ENCODE results near the gene TMEM232.

The TMEM232 gene

GRCh38 chr5:110409571-110409970 is 316.9 kb downstream of the TMEM232 start:
- H3K27ac Mint-ChIP-seq = no peak overlapping the region
- H3K4me1 Mint-ChIP-seq = no peaks in the 10 kb centered on the region
- no peaks in the 10 kb centered on the region for H3K9me3 Mint-ChIP-seq
- no peaks in the 10 kb centered on the region for H3K36me3 Mint-ChIP-seq (ENCODE audit: low read depth)
- TF ChIP-seq CTCF (IDR thresholded peaks at IDR 0.05) = no peak
- no peak for DNase-seq
- no peak overlapping the region for H3K4me3 Mint-ChIP-seq
- H3K27me3 Mint-ChIP-seq (ENCODE audit: low read depth, poor library complexity) = peaks cover 3% of the 10 kb centered on the region

- Mint-ChIP-seq H3K4me3 (no peak overlapping the region), H3K4me1 (peaks cover 5% of the 10 kb centered on the region), H3K27ac (no peak overlapping the region), H3K9me3 (no peaks in the 10 kb centered on the region), H3K27me3 (ENCODE audit: low read depth, poor library complexity) (no peaks in the 10 kb centered on the region), H3K36me3 (ENCODE audit: low read depth) (no peaks in the 10 kb centered on the region)
- DNase-seq = no peak
- no peak for TF ChIP-seq CTCF (IDR thresholded peaks at IDR 0.05)
Measured at GRCh38 chr5:110402562-110402961, 323.9 kb downstream of the TMEM232 start.

GRCh38 chr5:110401881-110402280 is 324.6 kb downstream of the TMEM232 start:
- Mint-ChIP-seq H3K36me3 (ENCODE audit: low read depth) (no peaks in the 10 kb centered on the region), H3K9me3 (no peaks in the 10 kb centered on the region), H3K4me3 (no peak overlapping the region), H3K27me3 (ENCODE audit: low read depth, poor library complexity) (no peaks in the 10 kb centered on the region), H3K27ac (no peak overlapping the region), H3K4me1 (peaks cover 5% of the 10 kb centered on the region)
- no peak for DNase-seq
- no peak for TF ChIP-seq CTCF (IDR thresholded peaks at IDR 0.05)

GRCh38 chr5:110398951-110399350 is 327.5 kb downstream of the TMEM232 start:
- H3K4me1 Mint-ChIP-seq = peaks cover 5% of the 10 kb centered on the region

GRCh38 chr5:110397281-110397680 is 329.2 kb downstream of the TMEM232 start:
- Mint-ChIP-seq H3K36me3 (ENCODE audit: low read depth) (no peaks in the 10 kb centered on the region), H3K27me3 (ENCODE audit: low read depth, poor library complexity) (no peaks in the 10 kb centered on the region), H3K4me1 (peaks cover 5% of the 10 kb centered on the region), H3K9me3 (no peaks in the 10 kb centered on the region), H3K27ac (no peak overlapping the region), H3K4me3 (no peak overlapping the region)
- no peak for DNase-seq
- TF ChIP-seq CTCF (IDR thresholded peaks at IDR 0.05) = no peak

More at GRCh38 chr5:110398951-110399350, 327.5 kb downstream of the TMEM232 start:
- H3K4me3 Mint-ChIP-seq = no peak overlapping the region
- no peaks in the 10 kb centered on the region for H3K27me3 Mint-ChIP-seq (ENCODE audit: low read depth, poor library complexity)
- H3K36me3 Mint-ChIP-seq (ENCODE audit: low read depth) = no peaks in the 10 kb centered on the region
- H3K27ac Mint-ChIP-seq = no peak overlapping the region
- H3K9me3 Mint-ChIP-seq = no peaks in the 10 kb centered on the region
- DNase-seq = no peak
- no peak for TF ChIP-seq CTCF (IDR thresholded peaks at IDR 0.05)

- no peak for TF ChIP-seq CTCF (IDR thresholded peaks at IDR 0.05)
- Mint-ChIP-seq H3K4me3 (no peak overlapping the region), H3K27ac (no peak overlapping the region), H3K9me3 (peaks cover 6% of the 10 kb centered on the region), H3K27me3 (ENCODE audit: low read depth, poor library complexity) (no peaks in the 10 kb centered on the region), H3K4me1 (peaks cover 30% of the 10 kb centered on the region), H3K36me3 (ENCODE audit: low read depth) (no peaks in the 10 kb centered on the region)
- DNase-seq = no peak
Measured at GRCh38 chr5:110386782-110387181, 339.7 kb downstream of the TMEM232 start.

Data from nephron progenitor cell (in vitro differentiated cells).